ENCODE data around the gene MUC4.

MUC4 gene

DNA sequence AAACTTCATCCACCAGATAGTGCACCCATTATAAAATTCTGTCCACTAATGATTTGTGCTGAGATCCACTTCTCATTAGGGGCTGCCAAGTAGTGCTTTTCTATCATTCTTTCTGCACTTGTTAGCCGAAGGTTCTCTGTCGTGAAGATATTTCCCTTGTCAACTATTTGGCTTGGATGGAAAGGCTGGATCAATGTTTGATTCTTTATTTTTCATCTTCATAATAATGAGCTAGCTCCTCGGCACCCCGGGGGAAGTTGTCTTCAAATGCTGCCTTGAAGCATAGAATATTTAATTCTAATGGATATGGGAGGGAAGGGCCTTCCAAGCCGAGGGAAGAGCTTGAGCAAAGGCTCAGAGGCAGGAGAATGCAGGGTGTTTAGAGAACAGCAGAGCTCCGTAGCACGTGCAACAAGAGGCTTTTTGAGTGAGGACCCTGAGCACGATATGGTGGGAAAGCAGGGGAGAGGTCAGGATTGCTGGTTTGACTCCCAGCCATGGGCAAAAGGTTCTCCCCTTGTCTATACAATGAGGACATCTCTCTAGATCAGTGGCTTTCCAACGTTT lies 107.2 kb downstream of the MUC4 start:
- no peak for DNase-seq

- DNase-seq: no peak
These were observed 108.0 kb downstream of the MUC4 start for GRCh38 chr3:195703776-195704175.

GRCh38 chr3:195701042-195701915 lies 110.5 kb downstream of the MUC4 start:
- DNase-seq: no peak

DNA sequence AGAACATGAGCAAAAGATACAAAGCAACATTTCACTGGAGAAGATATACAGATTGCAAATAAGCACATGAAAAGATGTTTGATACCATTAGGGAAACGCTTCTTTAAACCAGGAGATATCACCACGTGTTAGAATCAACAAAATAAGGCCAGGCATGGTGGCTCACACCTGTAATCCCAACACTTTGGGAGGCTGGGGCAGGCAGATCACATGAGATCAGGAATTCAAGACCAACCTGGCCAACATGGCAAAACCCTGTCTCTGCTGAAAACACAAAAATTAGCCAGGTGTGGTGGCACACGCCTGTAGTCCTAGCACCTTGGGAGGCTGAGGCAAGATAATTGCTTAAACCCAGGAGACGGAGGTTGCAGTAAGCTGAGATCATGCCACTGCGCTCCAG lies 111.4 kb downstream of the MUC4 start:
- DNase-seq: no peak

- no peak for DNase-seq
These were observed 111.9 kb downstream of the MUC4 start for GRCh38 chr3:195699860-195700259.

GRCh38 chr3:195699388-195699771 lies 112.3 kb downstream of the MUC4 start:
- DNase-seq: no peak

GRCh38 chr3:195698647-195699387 lies 112.9 kb downstream of the MUC4 start:
- DNase-seq: no peak

- no peak for DNase-seq
These were observed 113.4 kb downstream of the MUC4 start for GRCh38 chr3:195698325-195698646.

DNA sequence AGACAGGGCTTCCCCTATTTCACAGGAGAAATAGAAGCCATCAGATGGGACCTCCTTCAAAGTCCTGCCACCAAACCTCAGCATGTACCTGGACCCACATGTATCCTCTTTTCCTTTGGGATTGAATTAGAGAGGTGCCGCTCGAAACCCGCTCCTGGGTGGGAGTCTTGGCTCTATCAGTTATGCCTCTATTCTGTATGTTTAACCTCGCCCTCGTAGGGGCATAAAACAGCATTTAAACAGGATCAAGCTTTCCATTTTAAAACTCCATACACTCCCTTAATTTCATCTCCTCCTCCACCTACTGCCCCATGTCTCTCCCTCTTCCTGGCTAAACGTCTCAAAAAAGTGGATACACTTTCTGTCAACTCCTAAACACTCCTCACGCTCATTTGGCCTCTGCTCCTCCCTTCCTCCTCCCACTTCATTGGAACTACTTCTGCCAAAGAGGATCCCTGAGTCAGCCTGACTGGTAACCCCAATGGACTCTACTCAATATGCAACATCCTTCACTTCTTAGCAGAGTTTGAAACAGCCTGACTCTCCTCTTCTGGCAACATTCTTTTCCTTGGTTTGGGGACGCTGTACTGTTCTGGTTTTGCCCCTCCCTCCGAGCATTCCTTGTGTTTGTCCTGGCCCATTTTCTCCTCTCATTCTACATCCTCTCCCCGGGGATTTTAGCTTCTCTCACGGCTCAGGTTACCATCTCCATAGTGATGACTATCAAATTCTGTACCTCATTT lies 114.0 kb downstream of the MUC4 start:
- DNase-seq: no peak

Measured in nucleus accumbens (tissue), 56 donors.